ENCODE data around the gene PCDHGC4.

Gene PCDHGC4

GRCh38 chr5:141484641-141485311 lies at the start of gene PCDHGC4:
Gene PCDHGC4, plus strand, starts transcription at chr5:141485030. Its CDS starts 144 bp downstream, at chr5:141485174.
- Histone ChIP-seq H3K4me3 (ENCODE audit: low read depth in 1 of 2, low read length in 2 of 2) (peak within 1 kb of the TSS; percentile 28 to 49), H3K9ac (ENCODE audit: low read length) (no peak within 1 kb of the TSS), H3K4me1 (ENCODE audit: insufficient read depth, low read length) (peaks cover 44% of the 10 kb centered on the region), H3K36me3 (ENCODE audit: insufficient read depth, low read length) (no peaks in the 10 kb centered on the region), H3K27me3 (ENCODE audit: control insufficient read depth in 1 of 2, insufficient read depth in 2 of 2, low read length in 2 of 2) (no peaks in the 10 kb centered on the region), H3K27ac (ENCODE audit: low read depth, low read length) (no peak within 1 kb of the TSS), H3K9me3 (ENCODE audit: low read length) (no peaks in the 10 kb centered on the region)

GRCh38 chr5:141437221-141437620 lies 47.6 kb upstream of the PCDHGC4 start:
- no peak overlapping the region for H3K4me3 ChIP-seq (ENCODE audit: low read depth in 1 of 2, low read length in 2 of 2)
- peaks cover 37% of the 10 kb centered on the region for H3K9me3 ChIP-seq (ENCODE audit: low read length)
- no peaks in the 10 kb centered on the region for H3K36me3 ChIP-seq (ENCODE audit: insufficient read depth, low read length)
- H3K27ac ChIP-seq (ENCODE audit: low read depth, low read length), result no peak overlapping the region
- no peaks in the 10 kb centered on the region for H3K4me1 ChIP-seq (ENCODE audit: insufficient read depth, low read length)
- no peak overlapping the region for H3K9ac ChIP-seq (ENCODE audit: low read length)
- no peaks in the 10 kb centered on the region for H3K27me3 ChIP-seq (ENCODE audit: control insufficient read depth in 1 of 2, insufficient read depth in 2 of 2, low read length in 2 of 2)

GRCh38 chr5:141439411-141440141 lies 45.3 kb upstream of the PCDHGC4 start:
- no peaks in the 10 kb centered on the region for H3K27me3 ChIP-seq (ENCODE audit: control insufficient read depth in 1 of 2, insufficient read depth in 2 of 2, low read length in 2 of 2)
- H3K9me3 ChIP-seq (ENCODE audit: low read length), result peaks cover 22% of the 10 kb centered on the region
- H3K4me1 ChIP-seq (ENCODE audit: insufficient read depth, low read length), result no peaks in the 10 kb centered on the region
- no peaks in the 10 kb centered on the region for H3K36me3 ChIP-seq (ENCODE audit: insufficient read depth, low read length)
- H3K27ac ChIP-seq (ENCODE audit: low read depth, low read length), result no peak overlapping the region
- H3K9ac ChIP-seq (ENCODE audit: low read length), result no peak overlapping the region
- H3K4me3 ChIP-seq (ENCODE audit: low read depth in 1 of 2, low read length in 2 of 2), result peak overlapping the region in 1 of 2 donors; percentile 1

GRCh38 chr5:141440341-141440740 lies 44.5 kb upstream of the PCDHGC4 start:
- Histone ChIP-seq H3K4me1 (ENCODE audit: insufficient read depth, low read length) (no peaks in the 10 kb centered on the region), H3K27me3 (ENCODE audit: control insufficient read depth in 1 of 2, insufficient read depth in 2 of 2, low read length in 2 of 2) (no peaks in the 10 kb centered on the region), H3K9ac (ENCODE audit: low read length) (no peak overlapping the region), H3K9me3 (ENCODE audit: low read length) (peaks cover 22% of the 10 kb centered on the region), H3K36me3 (ENCODE audit: insufficient read depth, low read length) (no peaks in the 10 kb centered on the region), H3K27ac (ENCODE audit: low read depth, low read length) (no peak overlapping the region), H3K4me3 (ENCODE audit: low read depth in 1 of 2, low read length in 2 of 2) (no peak overlapping the region)

GRCh38 chr5:141441571-141442170 lies 43.2 kb upstream of the PCDHGC4 start:
- Histone ChIP-seq H3K27ac (ENCODE audit: low read depth, low read length) (no peak overlapping the region), H3K9ac (ENCODE audit: low read length) (no peak overlapping the region), H3K4me3 (ENCODE audit: low read depth in 1 of 2, low read length in 2 of 2) (no peak overlapping the region), H3K27me3 (ENCODE audit: control insufficient read depth in 1 of 2, insufficient read depth in 2 of 2, low read length in 2 of 2) (no peaks in the 10 kb centered on the region), H3K36me3 (ENCODE audit: insufficient read depth, low read length) (no peaks in the 10 kb centered on the region), H3K4me1 (ENCODE audit: insufficient read depth, low read length) (no peaks in the 10 kb centered on the region), H3K9me3 (ENCODE audit: low read length) (peaks cover 18% of the 10 kb centered on the region)

GRCh38 chr5:141465351-141465750 lies 19.5 kb upstream of the PCDHGC4 start:
- Histone ChIP-seq H3K27ac (ENCODE audit: low read depth, low read length) (no peak overlapping the region), H3K4me1 (ENCODE audit: insufficient read depth, low read length) (no peaks in the 10 kb centered on the region), H3K9ac (ENCODE audit: low read length) (no peak overlapping the region), H3K36me3 (ENCODE audit: insufficient read depth, low read length) (no peaks in the 10 kb centered on the region), H3K9me3 (ENCODE audit: low read length) (no peaks in the 10 kb centered on the region), H3K4me3 (ENCODE audit: low read depth in 1 of 2, low read length in 2 of 2) (no peak overlapping the region), H3K27me3 (ENCODE audit: control insufficient read depth in 1 of 2, insufficient read depth in 2 of 2, low read length in 2 of 2) (no peaks in the 10 kb centered on the region)

GRCh38 chr5:141475625-141476131 lies 9.2 kb upstream of the PCDHGC4 start, which contains the start of gene PCDHGC3:
Gene PCDHGC3, plus strand, starts transcription at chr5:141475966. Its CDS starts 151 bp downstream, at chr5:141476117.
- Histone ChIP-seq H3K4me1 (ENCODE audit: insufficient read depth, low read length) (peaks cover 43% of the 10 kb centered on the region), H3K9ac (ENCODE audit: low read length) (peak within 1 kb of the TSS; percentile 72), H3K4me3 (ENCODE audit: low read depth in 1 of 2, low read length in 2 of 2) (peak within 1 kb of the TSS; percentile 81 to 82), H3K36me3 (ENCODE audit: insufficient read depth, low read length) (no peaks in the 10 kb centered on the region), H3K27me3 (ENCODE audit: control insufficient read depth in 1 of 2, insufficient read depth in 2 of 2, low read length in 2 of 2) (no peaks in the 10 kb centered on the region), H3K9me3 (ENCODE audit: low read length) (no peaks in the 10 kb centered on the region), H3K27ac (ENCODE audit: low read depth, low read length) (peak within 1 kb of the TSS; percentile 93)

- peaks cover 50% of the 10 kb centered on the region for H3K4me1 ChIP-seq (ENCODE audit: insufficient read depth, low read length)
- H3K27me3 ChIP-seq (ENCODE audit: control insufficient read depth in 1 of 2, insufficient read depth in 2 of 2, low read length in 2 of 2), result no peaks in the 10 kb centered on the region
- peak overlapping the region; percentile 93 for H3K27ac ChIP-seq (ENCODE audit: low read depth, low read length)
- H3K4me3 ChIP-seq (ENCODE audit: low read depth in 1 of 2, low read length in 2 of 2), result peak overlapping the region; percentile 81 to 82
- H3K9ac ChIP-seq (ENCODE audit: low read length), result peak overlapping the region; percentile 72
- H3K36me3 ChIP-seq (ENCODE audit: insufficient read depth, low read length), result no peaks in the 10 kb centered on the region
- H3K9me3 ChIP-seq (ENCODE audit: low read length), result no peaks in the 10 kb centered on the region
These were observed 8.5 kb upstream of the PCDHGC4 start for GRCh38 chr5:141476132-141476911.

GRCh38 chr5:141477044-141477575 lies 7.7 kb upstream of the PCDHGC4 start:
- H3K27ac ChIP-seq (ENCODE audit: low read depth, low read length), result peak overlapping the region; percentile 93
- H3K27me3 ChIP-seq (ENCODE audit: control insufficient read depth in 1 of 2, insufficient read depth in 2 of 2, low read length in 2 of 2), result no peaks in the 10 kb centered on the region
- peak overlapping the region; percentile 81 to 82 for H3K4me3 ChIP-seq (ENCODE audit: low read depth in 1 of 2, low read length in 2 of 2)
- no peaks in the 10 kb centered on the region for H3K36me3 ChIP-seq (ENCODE audit: insufficient read depth, low read length)
- H3K4me1 ChIP-seq (ENCODE audit: insufficient read depth, low read length), result peaks cover 52% of the 10 kb centered on the region
- H3K9ac ChIP-seq (ENCODE audit: low read length), result peak overlapping the region; percentile 72
- no peaks in the 10 kb centered on the region for H3K9me3 ChIP-seq (ENCODE audit: low read length)

GRCh38 chr5:141477815-141478214 lies 7.0 kb upstream of the PCDHGC4 start:
- Histone ChIP-seq H3K27ac (ENCODE audit: low read depth, low read length) (no peak overlapping the region), H3K4me1 (ENCODE audit: insufficient read depth, low read length) (peaks cover 52% of the 10 kb centered on the region), H3K9me3 (ENCODE audit: low read length) (no peaks in the 10 kb centered on the region), H3K27me3 (ENCODE audit: control insufficient read depth in 1 of 2, insufficient read depth in 2 of 2, low read length in 2 of 2) (no peaks in the 10 kb centered on the region), H3K4me3 (ENCODE audit: low read depth in 1 of 2, low read length in 2 of 2) (peak overlapping the region; percentile 81 to 82), H3K36me3 (ENCODE audit: insufficient read depth, low read length) (no peaks in the 10 kb centered on the region), H3K9ac (ENCODE audit: low read length) (no peak overlapping the region)

All from muscle layer of colon (tissue), 2 donors.